ENCODE measurements around the gene TMEM235.

The TMEM235 gene

GRCh38 chr17:78273813-78274212 is 42.4 kb downstream of the TMEM235 start:
- DNase-seq, result no peak

- DNase-seq, result no peak
Observed at GRCh38 chr17:78275355-78275754, 43.9 kb downstream of the TMEM235 start.

- DNase-seq, result no peak
Observed at GRCh38 chr17:78276098-78276887, 44.9 kb downstream of the TMEM235 start.

DNA sequence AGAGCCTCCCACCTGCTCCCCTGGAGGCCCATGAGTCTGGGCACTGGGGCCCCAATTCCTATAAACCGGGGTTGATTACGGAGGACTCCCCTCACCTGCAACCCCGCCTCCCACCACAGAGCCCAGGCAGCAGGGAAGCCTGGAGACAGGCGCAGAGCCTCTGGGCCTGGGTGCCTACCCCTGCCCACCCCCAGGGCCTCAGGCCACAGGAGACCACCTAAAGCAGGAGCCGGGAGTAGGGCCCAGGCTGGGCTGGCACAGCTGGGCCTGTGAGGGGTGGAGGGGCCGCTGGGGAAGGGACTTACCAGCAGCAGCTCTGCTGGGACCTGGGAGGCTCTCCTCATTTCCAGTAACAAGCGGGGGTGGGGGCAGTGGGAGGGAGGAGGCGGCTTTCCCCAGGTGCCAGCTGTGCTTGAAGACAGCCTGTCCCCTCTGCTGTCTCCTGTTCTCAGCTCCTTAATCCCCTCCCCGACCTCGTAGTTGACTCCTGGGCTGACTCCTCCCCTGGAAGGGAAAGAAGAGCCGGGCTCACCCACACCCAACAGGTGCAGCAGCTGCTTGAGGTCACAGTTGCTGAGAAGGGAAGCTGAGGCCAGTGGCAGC is 46.8 kb downstream of the TMEM235 start:
- DNase-seq, result no peak

- no peak for DNase-seq
Observed at GRCh38 chr17:78279360-78279990, 48.0 kb downstream of the TMEM235 start.

- DNase-seq, result no peak
Observed at GRCh38 chr17:78281249-78281845, 49.9 kb downstream of the TMEM235 start.

DNA sequence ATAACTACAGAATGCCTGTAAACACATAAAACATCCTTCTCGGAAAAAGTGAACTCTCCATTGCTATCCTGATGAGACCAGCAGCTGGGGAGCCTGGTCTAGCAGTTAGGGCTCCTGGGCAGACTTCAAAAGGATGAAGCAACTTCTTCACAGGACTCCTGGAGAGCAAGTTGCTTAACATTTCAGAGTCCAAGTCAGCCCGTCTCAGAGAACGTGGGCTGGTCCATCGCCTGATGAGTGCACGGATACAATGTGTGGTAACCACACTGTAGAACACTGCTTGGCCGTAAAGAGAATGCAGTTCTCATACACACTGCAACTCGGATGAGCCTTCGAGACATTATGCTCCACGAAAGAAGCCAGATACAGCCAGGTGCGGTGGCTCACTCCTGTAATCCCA is 52.7 kb downstream of the TMEM235 start:
- DNase-seq, result no peak

GRCh38 chr17:78289004-78289403 is 57.6 kb downstream of the TMEM235 start:
- DNase-seq, result no peak

DNA sequence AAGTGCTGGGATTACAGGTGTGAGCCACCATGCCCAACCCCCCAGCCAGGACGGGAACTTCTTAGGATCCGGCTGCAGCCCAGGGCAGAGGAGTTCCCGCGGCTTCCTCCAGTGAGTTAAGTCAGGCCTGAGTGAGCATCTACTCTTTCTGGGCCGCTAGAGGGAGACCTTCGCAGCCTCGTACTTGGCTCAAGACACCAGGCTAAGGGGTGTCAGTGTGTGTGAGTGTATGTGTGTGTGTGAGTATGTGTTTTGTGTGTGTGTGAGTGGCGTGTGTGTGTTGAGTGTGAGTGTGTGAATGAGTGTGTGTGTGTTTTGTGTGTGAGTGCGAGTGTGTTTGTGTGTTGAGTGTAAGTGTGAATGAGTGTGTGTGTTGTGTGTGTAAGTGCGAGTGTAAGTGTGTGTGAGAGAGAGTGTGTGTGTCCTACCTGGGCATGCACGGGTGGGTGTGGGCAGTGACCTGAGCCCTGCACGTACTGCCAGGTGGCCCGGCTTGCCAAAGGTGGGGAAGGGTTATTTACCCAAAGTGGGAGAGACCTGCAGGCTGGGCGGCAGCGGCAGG is 58.5 kb downstream of the TMEM235 start:
- no peak for DNase-seq
